PC-9 (cell line): ENCODE data around the gene PDHX.

Experiments used
- EZH2 ChIP-seq: fragments of 200-600 bp; sonication (generic); IDR thresholded peaks from 2 replicates; pipeline ENCODE4 v1.8.0; 2017; ENCODE audit warnings: antibody characterized with exemption, low read depth
- TF ChIP-seq, protein P1 (sequence below): fragments of 200-600 bp; sonication (generic); conservative IDR thresholded peaks from 2 replicates; pipeline ENCODE4 v1.6.1; 2017; ENCODE audit warnings: mixed run types, antibody characterized with exemption, mild to moderate bottlenecking, moderate library complexity

DNA sequence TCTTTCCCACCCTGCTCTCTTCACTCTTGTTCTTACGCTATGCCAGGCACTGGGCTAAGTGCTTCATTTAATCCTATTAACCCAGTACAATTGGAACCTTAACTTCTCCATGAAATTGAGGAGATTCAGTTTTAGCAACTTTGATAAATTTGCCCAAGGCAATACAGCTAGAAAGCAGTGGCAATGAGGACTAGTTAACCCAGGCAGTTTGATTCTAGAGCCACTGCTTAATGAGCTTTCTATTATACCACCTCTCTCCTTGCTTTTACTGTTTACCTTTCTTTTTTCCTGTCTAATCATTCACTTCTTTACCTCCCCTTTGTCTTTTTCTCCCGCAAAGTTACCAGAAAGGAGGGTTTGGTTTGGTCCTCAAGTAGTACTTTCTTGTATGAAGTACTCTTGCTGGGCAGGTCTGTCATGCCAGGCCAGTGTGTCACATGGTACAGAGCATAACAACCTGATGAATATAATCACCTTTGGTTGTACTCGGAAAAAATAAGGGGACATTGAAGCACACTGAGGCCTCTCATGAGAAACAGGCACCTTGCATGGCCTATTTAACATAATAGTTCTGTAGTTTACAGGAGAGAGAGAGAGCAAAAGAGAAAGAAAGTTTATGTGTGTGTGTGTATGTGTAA, 70.6 kb downstream of the PDHX start:
- TF ChIP-seq, protein P1, sequence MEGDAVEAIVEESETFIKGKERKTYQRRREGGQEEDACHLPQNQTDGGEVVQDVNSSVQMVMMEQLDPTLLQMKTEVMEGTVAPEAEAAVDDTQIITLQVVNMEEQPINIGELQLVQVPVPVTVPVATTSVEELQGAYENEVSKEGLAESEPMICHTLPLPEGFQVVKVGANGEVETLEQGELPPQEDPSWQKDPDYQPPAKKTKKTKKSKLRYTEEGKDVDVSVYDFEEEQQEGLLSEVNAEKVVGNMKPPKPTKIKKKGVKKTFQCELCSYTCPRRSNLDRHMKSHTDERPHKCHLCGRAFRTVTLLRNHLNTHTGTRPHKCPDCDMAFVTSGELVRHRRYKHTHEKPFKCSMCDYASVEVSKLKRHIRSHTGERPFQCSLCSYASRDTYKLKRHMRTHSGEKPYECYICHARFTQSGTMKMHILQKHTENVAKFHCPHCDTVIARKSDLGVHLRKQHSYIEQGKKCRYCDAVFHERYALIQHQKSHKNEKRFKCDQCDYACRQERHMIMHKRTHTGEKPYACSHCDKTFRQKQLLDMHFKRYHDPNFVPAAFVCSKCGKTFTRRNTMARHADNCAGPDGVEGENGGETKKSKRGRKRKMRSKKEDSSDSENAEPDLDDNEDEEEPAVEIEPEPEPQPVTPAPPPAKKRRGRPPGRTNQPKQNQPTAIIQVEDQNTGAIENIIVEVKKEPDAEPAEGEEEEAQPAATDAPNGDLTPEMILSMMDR, result no peak
- no peak for TF ChIP-seq EZH2
